CD8-positive, alpha-beta memory T cell (primary cell): ENCODE results near the gene NRL. TPM values are rescaled to one million over a fixed set of nuclear protein-coding genes. Genes with fewer than 3 reads are reported as not detected.

Experiments used
- CTCF ChIA-PET: fragments of 350-600 bp; sonication (Branson Sonifier 250); formaldehyde crosslinking; loops from one replicate; lab custom pipeline; 2021; ENCODE audit warnings: antibody characterized with exemption; lab: Charles Lee
- POLR2A ChIA-PET: fragments of 350-600 bp; sonication (Branson Sonifier 250); formaldehyde crosslinking; loops from one replicate; lab custom pipeline; 2021; ENCODE audit warnings: antibody characterized with exemption; lab: Charles Lee
- DNase-seq, 5 donors: peaks; one replicate each; pipeline versions ENCODE4 v3.0.0 to v3.0.0-alpha.2; 2020 to 2022; ENCODE audit warnings: mixed read lengths in 1 of 5
- H3K27ac ChIP-seq: one replicate; pipeline ENCODE4 v1.7.0; 2013; ENCODE audit warnings: low read depth, mild to moderate bottlenecking, low read length, moderate library complexity
- H3K27me3 ChIP-seq: 2 replicates; pipeline ENCODE4 v1.7.0; 2013; ENCODE audit warnings: low read length, mild to moderate bottlenecking; ENCODE audit not compliant: insufficient read depth, poor library complexity, severe bottlenecking
- H3K36me3 ChIP-seq: 2 replicates; pipeline ENCODE4 v1.7.0; 2013; ENCODE audit warnings: mild to moderate bottlenecking, low read length, moderate library complexity; ENCODE audit not compliant: insufficient read depth
- H3K4me1 ChIP-seq: 2 replicates; pipeline ENCODE4 v1.7.0; 2013; ENCODE audit warnings: mild to moderate bottlenecking, low read length, moderate library complexity; ENCODE audit not compliant: insufficient read depth
- H3K4me3 ChIP-seq: 2 replicates; pipeline ENCODE4 v1.7.0; 2013; ENCODE audit warnings: mild to moderate bottlenecking, low read length
- H3K9me3 ChIP-seq: 2 replicates; pipeline ENCODE4 v1.7.0; 2013; ENCODE audit warnings: mild to moderate bottlenecking, low read length
- H3K27ac Mint-ChIP-seq, 8 donors: one replicate each; pipeline ENCODE4 v1.8.0; 2020 to 2021; ENCODE audit warnings: mixed read lengths in 8 of 8, mild to moderate bottlenecking in 6 of 8, inconsistent platforms in 3 of 8, moderate library complexity in 3 of 8
- H3K27me3 Mint-ChIP-seq, 2 donors: one replicate each; pipeline ENCODE4 v1.8.0; 2020 to 2021; ENCODE audit warnings: mixed read lengths in 2 of 2, mild to moderate bottlenecking in 1 of 2, moderate library complexity in 1 of 2
- H3K36me3 Mint-ChIP-seq, 3 donors: one replicate each; pipeline ENCODE4 v1.8.0; 2020 to 2021; ENCODE audit warnings: mixed read lengths in 3 of 3, inconsistent platforms in 1 of 3, mild to moderate bottlenecking in 1 of 3
- H3K4me1 Mint-ChIP-seq, 3 donors: one replicate each; pipeline ENCODE4 v1.8.0; 2020 to 2021; ENCODE audit warnings: mixed read lengths in 3 of 3, inconsistent platforms in 1 of 3, mild to moderate bottlenecking in 1 of 3
- H3K4me3 Mint-ChIP-seq, 7 donors: one replicate each; pipeline ENCODE4 v1.8.0; 2020 to 2021; ENCODE audit warnings: mixed read lengths in 7 of 7, mild to moderate bottlenecking in 6 of 7, moderate library complexity in 4 of 7, inconsistent platforms in 2 of 7
- H3K9me3 Mint-ChIP-seq, 5 donors: one replicate each; pipeline ENCODE4 v1.8.0; 2020 to 2022; ENCODE audit warnings: mixed read lengths in 5 of 5, mild to moderate bottlenecking in 3 of 5, moderate library complexity in 2 of 5, inconsistent platforms in 1 of 5
- polyA plus RNA-seq: library from polyadenylated mRNA; unstranded; fragments of 300-500 nt; fragmentation: Illumina TruSeq; gene quantifications from one replicate; pipeline ENCODE4 v1.2.3, GENCODE V29; 2021
- total RNA-seq, 2 experiments: library from RNA; stranded (reverse); gene quantifications; one replicate each; pipeline ENCODE4 v1.2.3, GENCODE V29; 2021

The NRL gene
- total and polyA plus RNA-seq, 3 experiments from 2014 or later, result 1.5 to 1.6 (median 1.5) TPM

DNA sequence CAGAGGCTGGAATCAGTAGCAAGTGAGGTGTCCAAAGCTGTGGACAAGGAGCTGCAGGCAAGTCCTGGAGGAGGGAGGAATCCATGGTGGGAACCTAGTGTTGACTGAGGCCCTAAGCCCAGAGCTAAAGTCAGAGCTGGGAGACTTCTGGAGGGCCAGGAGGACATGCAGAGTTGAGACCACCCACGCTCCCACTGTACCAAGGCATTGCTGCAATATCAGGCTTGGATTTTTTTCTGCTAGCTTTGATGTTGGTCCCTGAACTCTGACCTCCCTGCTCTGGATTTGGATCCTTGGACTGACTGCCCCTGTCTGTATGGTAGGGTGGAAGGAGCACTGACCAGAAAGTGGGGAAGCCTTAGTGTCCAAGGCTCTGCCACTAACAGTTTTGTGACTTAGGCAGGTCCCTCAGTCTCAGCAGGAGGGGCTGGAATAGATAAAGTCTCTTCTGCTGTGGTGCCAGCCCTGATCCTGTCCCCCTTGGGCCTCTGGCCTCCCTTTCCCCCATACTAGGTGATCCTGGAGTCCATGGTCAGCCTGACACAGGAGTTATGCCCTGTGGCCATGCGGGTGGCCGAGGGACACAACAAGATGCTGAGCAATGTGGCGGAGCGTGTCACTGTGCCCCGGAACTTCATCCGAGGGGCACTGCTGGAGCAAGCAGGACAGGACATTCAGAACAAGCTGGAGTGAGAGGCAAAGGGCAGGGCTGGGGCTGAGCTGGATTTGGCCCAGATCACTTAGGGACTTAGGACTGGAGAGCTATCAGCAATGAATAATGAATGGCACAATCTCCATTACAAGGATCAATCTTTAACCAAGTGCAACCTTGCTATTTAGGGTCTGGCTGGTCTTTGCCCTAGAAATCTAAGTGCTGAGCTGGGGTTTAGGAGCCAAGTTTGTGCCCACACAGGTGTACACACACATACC, 53.5 kb downstream of the NRL start:
- Histone ChIP-seq H3K4me1 (no peaks in the 10 kb centered on the region), H3K36me3 (no peaks in the 10 kb centered on the region), H3K4me3 (no peak overlapping the region), H3K27me3 (no peaks in the 10 kb centered on the region), H3K9me3 (no peaks in the 10 kb centered on the region), H3K27ac (no peak overlapping the region)
- Mint-ChIP-seq H3K27me3 (peaks cover 0 to 3% of the 10 kb centered on the region in 2 donors), H3K9me3 (no peaks in the 10 kb centered on the region), H3K27ac (no peak overlapping the region), H3K4me3 (no peak overlapping the region), H3K36me3 (no peaks in the 10 kb centered on the region), H3K4me1 (peaks cover 0 to 4% (median 0%) of the 10 kb centered on the region in 3 donors)
- ChIA-PET POLR2A (no interaction called here), CTCF (interaction anchor here (1.1 to 2.5 kb wide), 3 partner anchors 20 to 47 kb away, joined by 3 to 14 read pairs (median 4); no protein-coding TSS in a partner anchor)
- no peak for DNase-seq

- POLR2A ChIA-PET, result no interaction called here
- Histone ChIP-seq H3K27me3 (no peaks in the 10 kb centered on the region), H3K4me1 (no peaks in the 10 kb centered on the region), H3K9me3 (no peaks in the 10 kb centered on the region), H3K36me3 (no peaks in the 10 kb centered on the region), H3K4me3 (no peak overlapping the region), H3K27ac (no peak overlapping the region)
- no peaks in the 10 kb centered on the region for H3K36me3 Mint-ChIP-seq
- CTCF ChIA-PET, result interaction anchor here (1.1 to 2.5 kb wide), 2 partner anchors 21 to 48 kb away, joined by 3 to 14 read pairs; no protein-coding TSS in a partner anchor
- H3K4me1 Mint-ChIP-seq, result peaks cover 0 to 4% (median 0%) of the 10 kb centered on the region in 3 donors
- peak overlapping the region in 1 of 8 donors; percentile 97 for H3K27ac Mint-ChIP-seq
- DNase-seq, result no peak
- H3K27me3 Mint-ChIP-seq, result peaks cover 0 to 3% of the 10 kb centered on the region in 2 donors
- H3K9me3 Mint-ChIP-seq, result no peaks in the 10 kb centered on the region
- no peak overlapping the region for H3K4me3 Mint-ChIP-seq
Measured at GRCh38 chr14:24060443-24060842, 54.3 kb downstream of the NRL start.

GRCh38 chr14:24059841-24060388, 54.8 kb downstream of the NRL start:
- Mint-ChIP-seq H3K4me3 (no peak overlapping the region), H3K27me3 (peaks cover 0 to 3% of the 10 kb centered on the region in 2 donors), H3K4me1 (peaks cover 0 to 4% (median 0%) of the 10 kb centered on the region in 3 donors), H3K9me3 (no peaks in the 10 kb centered on the region), H3K36me3 (no peaks in the 10 kb centered on the region), H3K27ac (peak overlapping the region in 1 of 8 donors; percentile 97)
- ChIA-PET CTCF (interaction anchor here (4.8 kb wide), 1 partner anchor 23 kb away, joined by 67 read pairs; no protein-coding TSS in a partner anchor), POLR2A (no interaction called here)
- Histone ChIP-seq H3K36me3 (no peaks in the 10 kb centered on the region), H3K9me3 (no peaks in the 10 kb centered on the region), H3K4me1 (no peaks in the 10 kb centered on the region), H3K27me3 (no peaks in the 10 kb centered on the region), H3K4me3 (no peak overlapping the region), H3K27ac (no peak overlapping the region)
- DNase-seq, result no peak

DNA sequence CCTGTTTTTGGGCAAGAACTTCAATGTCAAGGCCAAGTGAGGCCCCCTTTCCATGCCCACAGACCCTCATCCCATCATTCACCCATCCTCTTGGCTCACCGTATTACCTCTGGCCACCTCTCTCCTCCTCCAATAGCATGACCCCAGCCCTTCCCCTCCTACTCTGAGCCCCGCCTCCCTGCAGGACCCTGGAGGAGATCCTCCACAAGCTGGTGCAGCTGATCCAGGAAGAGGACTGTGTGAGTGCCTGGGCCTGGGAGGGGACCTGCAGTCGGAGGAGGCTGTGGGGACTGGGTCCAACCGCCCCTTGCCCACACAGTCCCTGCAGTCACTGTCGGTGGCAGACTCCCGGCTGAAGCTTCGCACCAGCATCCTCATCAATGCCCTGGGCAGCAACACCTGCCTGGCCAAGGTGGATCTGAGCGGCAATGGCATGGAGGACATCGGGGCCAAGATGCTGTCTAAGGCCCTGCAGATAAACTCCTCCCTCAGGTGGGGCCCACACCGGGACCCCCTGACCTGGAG, 55.7 kb downstream of the NRL start:
- DNase-seq, result no peak
- Histone ChIP-seq H3K4me1 (no peaks in the 10 kb centered on the region), H3K36me3 (no peaks in the 10 kb centered on the region), H3K27me3 (no peaks in the 10 kb centered on the region), H3K9me3 (no peaks in the 10 kb centered on the region), H3K4me3 (no peak overlapping the region), H3K27ac (no peak overlapping the region)
- ChIA-PET CTCF (interaction anchor here (0.6 to 6.3 kb wide), 14 partner anchors 10 to 250 kb away, joined by 3 to 114 read pairs (median 4); partner anchors contain the start of genes DCAF11, DHRS4L2, IRF9 and NRL), POLR2A (interaction anchor here (1.1 kb wide), 1 partner anchor 22 kb away, joined by 4 read pairs; no protein-coding TSS in a partner anchor)
- Mint-ChIP-seq H3K36me3 (no peaks in the 10 kb centered on the region), H3K27ac (peak overlapping the region in 1 of 8 donors; percentile 57), H3K4me3 (no peak overlapping the region), H3K27me3 (peaks cover 0 to 3% of the 10 kb centered on the region in 2 donors), H3K4me1 (peaks cover 0 to 6% (median 0%) of the 10 kb centered on the region in 3 donors), H3K9me3 (no peaks in the 10 kb centered on the region)

GRCh38 chr14:24058260-24058950, 56.3 kb downstream of the NRL start:
- ChIA-PET POLR2A (interaction anchor here (0.6 to 1.1 kb wide), 2 partner anchors 22 to 69 kb away, joined by 3 to 4 read pairs; no protein-coding TSS in a partner anchor), CTCF (interaction anchor here (0.6 to 6.3 kb wide), 16 partner anchors 11 to 251 kb away, joined by 3 to 114 read pairs (median 4); partner anchors contain the start of genes DCAF11, DHRS4L2, IRF9 and NRL)
- Mint-ChIP-seq H3K9me3 (no peaks in the 10 kb centered on the region), H3K27me3 (peaks cover 0 to 1% of the 10 kb centered on the region in 2 donors), H3K4me1 (peaks cover 3 to 8% (median 4%) of the 10 kb centered on the region in 3 donors), H3K27ac (peak overlapping the region in 3 of 8 donors; percentile 65 to 86 (median 85)), H3K4me3 (peak overlapping the region in 1 of 7 donors; percentile 22), H3K36me3 (no peaks in the 10 kb centered on the region)
- Histone ChIP-seq H3K4me3 (no peak overlapping the region), H3K9me3 (no peaks in the 10 kb centered on the region), H3K4me1 (no peaks in the 10 kb centered on the region), H3K27me3 (no peaks in the 10 kb centered on the region), H3K27ac (no peak overlapping the region), H3K36me3 (no peaks in the 10 kb centered on the region)
- peak; percentile 43 to 67 (median 52) for DNase-seq

DNA sequence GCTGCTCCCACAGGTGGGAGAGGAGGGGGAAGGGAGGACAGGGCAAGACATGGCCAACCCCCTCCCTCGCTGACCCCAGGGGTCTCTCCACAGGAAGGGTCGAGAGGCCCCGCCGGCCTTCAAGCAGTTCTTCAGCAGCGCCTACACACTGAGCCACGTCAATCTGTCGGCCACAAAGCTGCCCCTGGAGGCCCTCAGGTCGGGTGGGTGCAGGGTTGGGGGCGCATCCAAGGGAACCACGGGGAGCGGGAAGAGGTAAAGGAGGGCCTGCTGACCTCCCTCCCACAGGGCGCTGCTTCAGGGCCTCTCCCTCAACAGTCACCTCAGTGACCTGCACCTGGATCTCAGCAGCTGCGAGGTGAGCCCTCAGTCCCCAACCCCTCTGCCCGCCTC, 56.9 kb downstream of the NRL start:
- Mint-ChIP-seq H3K36me3 (peaks cover 0 to 1% (median 0%) of the 10 kb centered on the region in 3 donors), H3K4me3 (peak overlapping the region in 1 of 7 donors; percentile 22), H3K9me3 (no peaks in the 10 kb centered on the region), H3K4me1 (peaks cover 8 to 13% (median 9%) of the 10 kb centered on the region in 3 donors), H3K27me3 (peaks cover 0 to 5% of the 10 kb centered on the region in 2 donors), H3K27ac (peak overlapping the region in 2 of 8 donors; percentile 85 to 86)
- no peaks in the 10 kb centered on the region for H3K27me3 ChIP-seq
- no peaks in the 10 kb centered on the region for H3K36me3 ChIP-seq
- DNase-seq, result no peak
- H3K4me1 ChIP-seq, result peaks cover 4% of the 10 kb centered on the region
- no peak overlapping the region for H3K27ac ChIP-seq
- no peaks in the 10 kb centered on the region for H3K9me3 ChIP-seq
- ChIA-PET CTCF (interaction anchor here (0.9 to 6.3 kb wide), 16 partner anchors 11 to 249 kb away, joined by 3 to 114 read pairs (median 4); partner anchors contain the start of genes DCAF11, DHRS4L2, IRF9 and NRL), POLR2A (interaction anchor here (0.6 to 1.1 kb wide), 2 partner anchors 23 to 68 kb away, joined by 3 to 4 read pairs; no protein-coding TSS in a partner anchor)
- H3K4me3 ChIP-seq, result no peak overlapping the region

DNA sequence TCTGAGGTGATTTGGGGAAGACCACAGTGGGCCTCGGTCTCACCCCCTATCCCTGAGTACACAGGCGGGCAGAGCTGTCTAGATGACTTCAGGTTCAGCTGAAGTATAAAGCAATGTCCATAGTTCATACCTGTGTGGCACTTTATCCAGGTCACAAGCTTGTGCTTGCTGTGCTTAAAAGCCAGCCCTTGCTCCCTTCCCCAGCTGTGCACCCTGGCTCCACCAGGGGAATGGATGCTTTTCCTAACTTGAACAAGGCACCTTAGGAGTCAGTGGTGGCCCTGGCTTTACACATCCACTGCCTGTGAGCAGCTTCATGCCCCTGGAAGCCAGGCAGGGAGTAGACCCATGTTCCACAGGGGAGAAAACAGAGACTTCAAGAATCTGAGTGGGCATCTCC, 57.5 kb downstream of the NRL start:
- Mint-ChIP-seq H3K27ac (no peak overlapping the region), H3K9me3 (no peaks in the 10 kb centered on the region), H3K4me1 (peaks cover 13 to 16% (median 14%) of the 10 kb centered on the region in 3 donors), H3K27me3 (peaks cover 0 to 8% of the 10 kb centered on the region in 2 donors), H3K4me3 (no peak overlapping the region), H3K36me3 (peaks cover 0 to 1% (median 0%) of the 10 kb centered on the region in 3 donors)
- H3K9me3 ChIP-seq, result no peaks in the 10 kb centered on the region
- no peak overlapping the region for H3K4me3 ChIP-seq
- no peak overlapping the region for H3K27ac ChIP-seq
- POLR2A ChIA-PET, result interaction anchor here (0.5 kb wide), 1 partner anchor 171 kb away, joined by 3 read pairs; no protein-coding TSS in a partner anchor
- peaks cover 9% of the 10 kb centered on the region for H3K4me1 ChIP-seq
- H3K36me3 ChIP-seq, result no peaks in the 10 kb centered on the region
- DNase-seq, result no peak
- H3K27me3 ChIP-seq, result no peaks in the 10 kb centered on the region
- CTCF ChIA-PET, result interaction anchor here (1.1 to 6.3 kb wide), 12 partner anchors 10 to 249 kb away, joined by 3 to 114 read pairs (median 5); partner anchors contain the start of genes DCAF11, IRF9, NRL and PCK2
